Large intestine (tissue), 3 donors: ENCODE results near the gene FAU. TPM values are rescaled to one million over a fixed set of nuclear protein-coding genes. Genes with fewer than 3 reads are reported as not detected.

Source experiments
- DNase-seq, 2 donors: peaks; one replicate each; pipeline versions ENCODE4 v3.0.0 to v3.0.0-alpha.2; 2013
- H3K27ac ChIP-seq: one replicate; pipeline ENCODE4 v1.5.1; 2013; ENCODE audit warnings: low read length
- H3K27me3 ChIP-seq: 2 replicates; pipeline ENCODE4 v1.6.1; 2013; ENCODE audit warnings: low read length; ENCODE audit not compliant: control insufficient read depth, insufficient read depth
- H3K36me3 ChIP-seq: 2 replicates; pipeline ENCODE4 v1.6.1; 2013; ENCODE audit warnings: low read length; ENCODE audit not compliant: control insufficient read depth, insufficient read depth
- H3K4me1 ChIP-seq: one replicate; pipeline ENCODE4 v1.6.1; 2013; ENCODE audit warnings: low read length; ENCODE audit not compliant: control insufficient read depth, insufficient read depth
- H3K4me3 ChIP-seq: one replicate; pipeline ENCODE4 v1.5.1; 2013; ENCODE audit warnings: low read length
- H3K9me3 ChIP-seq: one replicate; pipeline ENCODE4 v1.6.1; 2013; ENCODE audit warnings: mild to moderate bottlenecking, low read depth, low read length, moderate library complexity; ENCODE audit not compliant: control insufficient read depth
- WGBS: methylation state at CpG from one replicate; pipeline ENCODE4 v1.1.5; 2013; ENCODE audit warnings: low lambda C conversion rate; ENCODE audit not compliant: insufficient coverage; 5-methylcytosine and 5-hydroxymethylcytosine counted together
- polyA plus RNA-seq: library from polyadenylated mRNA; unstranded; fragments of 120-200 nt; gene quantifications from one replicate; pipeline ENCODE4 v1.2.1, GENCODE V29; 2013

The FAU gene
- polyA plus RNA-seq, 1 donor: 1,012 TPM

- no CpG with 5 or more reads among the region's 6 CpGs for WGBS
- Histone ChIP-seq H3K4me1 (peaks cover 22% of the 10 kb centered on the region), H3K27me3 (no peaks in the 10 kb centered on the region), H3K36me3 (peaks cover 61% of the 10 kb centered on the region), H3K9me3 (no peaks in the 10 kb centered on the region), H3K4me3 (no peak overlapping the region), H3K27ac (no peak overlapping the region)
- no peak for DNase-seq
These were observed 9.9 kb upstream of the FAU start for GRCh38 chr11:65131895-65132237.

DNA sequence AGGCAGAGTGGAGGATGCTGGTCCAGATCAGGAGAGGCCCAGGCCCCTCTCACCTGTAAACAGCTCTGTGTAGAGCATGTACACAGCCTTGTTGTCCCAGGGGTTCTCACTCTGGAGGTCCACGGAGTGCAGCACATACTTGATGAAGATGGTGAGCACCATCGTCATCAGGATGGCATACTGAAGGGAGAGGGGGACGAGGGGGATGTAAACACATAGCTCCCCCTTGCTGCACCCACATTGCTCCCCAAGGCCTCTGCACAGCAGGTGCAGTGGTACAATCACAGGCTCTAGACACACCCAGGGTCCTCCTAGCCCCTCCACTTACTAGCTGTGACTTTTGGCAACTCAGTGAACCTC, 9.5 kb upstream of the FAU start:
- Histone ChIP-seq H3K9me3 (no peaks in the 10 kb centered on the region), H3K4me3 (no peak overlapping the region), H3K36me3 (peaks cover 66% of the 10 kb centered on the region), H3K27ac (no peak overlapping the region), H3K27me3 (no peaks in the 10 kb centered on the region), H3K4me1 (peaks cover 22% of the 10 kb centered on the region)
- WGBS: no CpG with 5 or more reads among the region's 3 CpGs
- DNase-seq: no peak

GRCh38 chr11:65130631-65131416, 8.9 kb upstream of the FAU start:
- no peak for DNase-seq
- WGBS: no CpG with 5 or more reads among the region's 19 CpGs

GRCh38 chr11:65129649-65130441, 7.9 kb upstream of the FAU start:
- Histone ChIP-seq H3K4me1 (peaks cover 14% of the 10 kb centered on the region), H3K27ac (no peak overlapping the region), H3K27me3 (no peaks in the 10 kb centered on the region), H3K4me3 (no peak overlapping the region), H3K36me3 (peaks cover 81% of the 10 kb centered on the region), H3K9me3 (no peaks in the 10 kb centered on the region)
- no CpG with 5 or more reads among the region's 13 CpGs for WGBS
- DNase-seq: no peak

More at GRCh38 chr11:65130631-65131416, 8.9 kb upstream of the FAU start:
- Histone ChIP-seq H3K4me1 (peaks cover 17% of the 10 kb centered on the region), H3K4me3 (no peak overlapping the region), H3K27ac (no peak overlapping the region), H3K36me3 (peaks cover 71% of the 10 kb centered on the region), H3K27me3 (no peaks in the 10 kb centered on the region), H3K9me3 (no peaks in the 10 kb centered on the region)

GRCh38 chr11:65128182-65129145, 6.5 kb upstream of the FAU start:
- Histone ChIP-seq H3K27me3 (no peaks in the 10 kb centered on the region), H3K9me3 (no peaks in the 10 kb centered on the region), H3K4me3 (no peak overlapping the region), H3K36me3 (peaks cover 88% of the 10 kb centered on the region), H3K27ac (no peak overlapping the region), H3K4me1 (peaks cover 14% of the 10 kb centered on the region)
- no peak for DNase-seq
- WGBS: no CpG with 5 or more reads among the region's 15 CpGs

DNA sequence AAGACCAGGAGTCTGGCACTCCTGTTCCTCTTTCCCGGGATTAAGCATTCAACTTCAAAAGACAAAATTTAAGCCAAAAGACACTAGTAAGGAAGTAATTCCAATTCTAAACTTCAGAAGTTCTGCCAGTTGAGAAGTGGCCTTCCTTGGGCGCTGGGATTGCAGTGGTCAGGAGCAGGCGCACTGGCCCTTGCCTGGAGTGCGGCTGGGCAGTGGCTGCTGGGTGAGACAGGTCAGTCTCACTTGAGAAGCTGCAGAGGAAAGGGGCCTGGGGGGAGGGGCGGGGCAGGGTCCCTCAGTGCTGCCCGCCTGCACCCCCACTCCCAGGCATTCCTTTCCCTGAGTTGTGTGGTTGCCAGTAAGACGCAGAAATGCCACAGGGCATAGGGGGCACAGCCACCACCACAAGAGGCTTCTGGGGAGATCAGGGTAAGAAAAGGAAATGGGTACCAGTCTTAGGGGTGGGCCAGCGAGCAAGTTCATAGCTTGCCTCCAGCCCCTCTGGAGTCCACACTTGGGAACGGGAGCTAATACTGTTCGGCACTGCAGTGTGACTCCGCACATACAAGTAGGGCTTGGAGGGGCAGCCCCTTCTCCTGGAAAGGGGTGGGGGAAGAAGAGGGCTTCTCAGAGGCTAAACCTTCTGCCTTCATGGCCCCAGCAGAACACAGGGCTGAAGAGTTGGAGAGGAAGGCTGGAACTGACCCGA, 5.7 kb upstream of the FAU start:
- 100% methylated on average over 2 of the region's 12 CpGs for WGBS
- Histone ChIP-seq H3K4me1 (peaks cover 13% of the 10 kb centered on the region), H3K27me3 (no peaks in the 10 kb centered on the region), H3K9me3 (no peaks in the 10 kb centered on the region), H3K36me3 (peaks cover 83% of the 10 kb centered on the region), H3K27ac (no peak overlapping the region), H3K4me3 (no peak overlapping the region)
- DNase-seq: no peak

DNA sequence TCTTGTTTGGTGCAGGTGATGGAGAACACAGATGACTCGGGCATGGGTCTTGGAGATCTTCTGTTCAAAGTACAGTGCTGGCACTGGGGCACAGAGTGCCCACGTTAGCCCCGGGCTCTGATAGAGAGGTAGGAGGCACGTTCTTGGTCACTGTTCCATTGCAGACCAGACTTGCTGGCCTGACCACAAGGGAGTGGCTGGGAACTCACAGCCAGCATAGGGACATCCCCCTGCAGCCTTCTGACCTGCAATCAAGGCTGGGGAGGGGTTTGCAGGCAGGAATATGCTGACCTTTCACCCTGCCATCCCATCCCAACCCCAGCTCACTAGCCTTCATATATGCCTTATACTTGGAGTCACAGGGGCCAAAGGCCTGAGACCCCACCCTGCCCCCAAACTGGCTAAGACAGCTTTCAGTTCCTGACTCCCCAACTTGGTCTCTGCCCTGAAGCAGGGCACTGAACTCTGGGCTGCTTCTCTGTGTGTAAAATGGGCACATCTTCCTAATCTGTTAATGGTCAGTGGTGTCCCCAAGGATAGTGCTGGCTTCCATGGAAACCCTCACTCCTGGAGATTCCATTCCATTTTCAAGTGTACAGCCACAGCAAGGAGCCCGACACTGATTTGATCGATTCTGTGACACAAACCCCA, 4.8 kb upstream of the FAU start:
- WGBS: no CpG with 5 or more reads among the region's 6 CpGs
- DNase-seq: no peak
- H3K4me3 ChIP-seq: no peak overlapping the region

DNA sequence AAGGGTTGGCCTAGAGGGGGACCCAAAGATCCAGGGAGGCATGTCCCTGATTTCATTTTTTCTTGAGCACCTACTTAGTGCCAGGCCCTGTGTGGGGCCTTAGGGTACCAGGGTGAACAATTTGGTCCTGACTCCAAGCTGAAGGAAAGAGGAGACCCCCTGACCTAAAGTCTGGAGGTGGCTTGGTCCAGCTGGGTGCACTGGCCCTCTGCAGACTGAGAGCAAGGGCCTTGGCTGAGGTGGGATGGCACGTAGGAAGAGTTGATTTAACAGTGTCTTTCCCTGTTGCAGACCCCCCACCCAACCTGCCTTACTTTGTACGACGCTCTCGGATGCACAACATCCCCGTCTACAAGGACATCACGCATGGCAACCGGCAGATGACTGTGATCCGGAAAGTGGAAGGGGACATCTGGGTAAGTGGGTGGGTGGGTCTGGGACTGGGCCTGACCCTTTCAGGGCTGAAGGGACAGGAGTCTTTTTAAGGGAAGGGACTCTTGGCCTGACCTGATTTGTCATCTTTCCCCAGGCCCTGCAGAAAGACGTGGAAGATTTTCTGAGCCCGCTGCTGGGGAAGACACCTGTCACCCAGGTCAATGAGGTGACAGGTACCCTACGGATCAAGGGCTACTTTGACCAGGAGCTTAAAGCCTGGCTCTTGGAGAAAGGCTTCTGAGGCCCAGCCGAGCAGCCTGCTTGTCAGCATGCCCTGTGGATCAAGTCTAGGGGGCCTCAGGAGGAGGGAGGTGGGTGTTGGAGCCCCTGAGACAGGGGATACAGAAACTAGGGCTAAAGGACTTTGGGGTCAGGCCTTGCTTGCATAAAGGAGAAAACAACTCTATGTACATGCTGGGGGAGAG, 3.5 kb upstream of the FAU start:
- DNase-seq: no peak
- Histone ChIP-seq H3K4me1 (peaks cover 16% of the 10 kb centered on the region), H3K9me3 (no peaks in the 10 kb centered on the region), H3K27me3 (no peaks in the 10 kb centered on the region), H3K27ac (no peak overlapping the region), H3K4me3 (no peak overlapping the region), H3K36me3 (peaks cover 69% of the 10 kb centered on the region)
- no CpG with 5 or more reads among the region's 12 CpGs for WGBS

More for the DNA sequence above, 4.8 kb upstream of the FAU start:
- Histone ChIP-seq H3K36me3 (peaks cover 74% of the 10 kb centered on the region), H3K9me3 (no peaks in the 10 kb centered on the region), H3K27ac (no peak overlapping the region), H3K27me3 (no peaks in the 10 kb centered on the region), H3K4me1 (peaks cover 6% of the 10 kb centered on the region)
